ENCODE data around the gene PTGER2.

Gene PTGER2

GRCh38 chr14:52313903-52314594 is at the start of gene PTGER2:
Gene PTGER2 (plus strand): TSS chr14:52314312. CDS start chr14:52314549, 237 bp downstream.
- no peak for DNase-seq

GRCh38 chr14:52265253-52265652 is 48.9 kb upstream of the PTGER2 start:
- DNase-seq = no peak

- DNase-seq = no peak
Observed at GRCh38 chr14:52266179-52266578, 47.9 kb upstream of the PTGER2 start.

GRCh38 chr14:52266782-52267181 is 47.3 kb upstream of the PTGER2 start:
- no peak for DNase-seq

- no peak for DNase-seq
Observed at GRCh38 chr14:52267501-52268278, 46.4 kb upstream of the PTGER2 start, which contains the start of gene PTGDR. Gene PTGDR (plus strand): TSS chr14:52267698. CDS start chr14:52267815, 117 bp downstream.

- no peak for DNase-seq
Observed at GRCh38 chr14:52268279-52269061, 45.6 kb upstream of the PTGER2 start.

- DNase-seq = no peak
Observed at GRCh38 chr14:52269100-52269499, 45.0 kb upstream of the PTGER2 start.

- no peak for DNase-seq
Observed at GRCh38 chr14:52269982-52270381, 44.1 kb upstream of the PTGER2 start.

GRCh38 chr14:52271538-52271937 is 42.6 kb upstream of the PTGER2 start:
- DNase-seq = no peak

GRCh38 chr14:52272375-52272774 is 41.7 kb upstream of the PTGER2 start:
- DNase-seq = no peak

GRCh38 chr14:52275372-52275771 is 38.7 kb upstream of the PTGER2 start:
- DNase-seq = no peak

- no peak for DNase-seq
Observed at GRCh38 chr14:52277552-52277951, 36.6 kb upstream of the PTGER2 start.

- DNase-seq = no peak
Observed at GRCh38 chr14:52279408-52279807, 34.7 kb upstream of the PTGER2 start.

- no peak for DNase-seq
Observed at GRCh38 chr14:52283099-52283498, 31.0 kb upstream of the PTGER2 start.

- DNase-seq = peak in 1 of 2 donors; percentile 4
Observed at GRCh38 chr14:52286661-52287649, 27.2 kb upstream of the PTGER2 start.

- no peak for DNase-seq
Observed at GRCh38 chr14:52296378-52296777, 17.7 kb upstream of the PTGER2 start.

GRCh38 chr14:52298795-52299194 is 15.3 kb upstream of the PTGER2 start:
- no peak for DNase-seq

- DNase-seq = peak in 1 of 2 donors; percentile 58
Observed at GRCh38 chr14:52299692-52300278, 14.3 kb upstream of the PTGER2 start.

- DNase-seq = no peak
Observed at GRCh38 chr14:52303236-52303635, 10.9 kb upstream of the PTGER2 start.

GRCh38 chr14:52304248-52304904 is 9.7 kb upstream of the PTGER2 start:
- DNase-seq = no peak

- DNase-seq = no peak
Observed at GRCh38 chr14:52305014-52305413, 9.1 kb upstream of the PTGER2 start.
